ENCODE results near the gene ANKRD9. TPM values are rescaled to one million over a fixed set of nuclear protein-coding genes. Genes with fewer than 3 reads are reported as not detected.

ANKRD9 gene
- total and polyA plus RNA-seq, 9 of the 15 experiments (the other 6 are each of a cell fraction or from before 2014, with no cell fraction given) = 0.04 to 32.9 (median 5.3) TPM

DNA sequence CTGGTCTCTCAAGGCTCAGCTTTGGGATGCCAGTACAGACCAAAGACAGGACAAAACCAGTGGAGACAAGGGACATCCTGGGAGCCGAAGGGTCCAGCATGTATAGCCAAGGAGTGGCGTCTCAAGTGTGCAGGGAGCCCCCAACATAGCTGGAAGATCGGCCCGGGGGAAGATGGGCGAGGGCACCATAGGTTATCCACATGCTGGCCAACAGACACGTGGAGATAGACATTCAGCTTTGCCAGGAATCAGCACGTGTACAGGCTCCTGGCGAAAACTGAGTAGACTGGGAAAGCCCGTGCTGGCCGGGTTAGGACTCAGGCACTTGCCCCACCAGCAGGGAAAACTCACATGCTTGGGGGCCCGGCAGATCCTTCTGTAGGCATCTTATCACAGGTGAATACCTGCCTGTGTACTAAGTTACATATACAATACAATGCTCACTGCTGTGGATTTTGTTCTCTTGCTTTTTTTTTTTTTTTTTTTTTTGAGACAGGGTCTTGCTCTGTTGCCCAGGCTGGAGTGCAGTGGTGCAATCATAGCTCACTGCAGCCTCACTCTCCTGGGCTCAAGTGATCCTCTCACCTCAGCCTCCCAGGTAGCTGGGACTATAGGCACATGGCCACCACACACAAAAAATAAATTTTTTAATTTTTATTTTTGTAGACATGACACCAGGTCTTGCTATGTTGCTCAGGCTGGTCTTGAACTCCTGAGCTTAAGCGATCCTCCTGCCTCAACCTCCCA, 5.6 kb upstream of the ANKRD9 start:
- BruUV-seq (replicated peaks) = no TSS peak

More for the DNA sequence above, 5.6 kb upstream of the ANKRD9 start:
- POLR2A ChIA-PET = interaction anchor here (0.7 kb wide), 1 partner anchor 13 kb away, joined by 4 read pairs; no protein-coding TSS in a partner anchor
- H3K27ac ChIP-seq (ENCODE audit: extremely low read depth, low read depth, low read length) = no peak overlapping the region
- H3K36me3 ChIP-seq (ENCODE audit: control insufficient read depth, insufficient read depth, low read length) = no peaks in the 10 kb centered on the region
- CTCF ChIA-PET (ENCODE audit: low intra/inter-chr PET ratio) = interaction anchor here (2.8 kb wide), 1 partner anchor 77 kb away, joined by 38 read pairs; no protein-coding TSS in a partner anchor
- H2AFZ ChIP-seq (ENCODE audit: low read depth, low read length) = no peak overlapping the region
- H3K9me3 ChIP-seq (replicated peaks; ENCODE audit: control insufficient read depth, insufficient read depth, low read depth, low read length) = no peaks in the 10 kb centered on the region
- H3K4me3 ChIP-seq = no peak overlapping the region
- 58% methylated on average over 9 of the region's 12 CpGs for WGBS (ENCODE audit: insufficient coverage, low coverage, missing lambda C conversion rate)
- ATAC-seq = no peak
- no peaks in the 10 kb centered on the region for H3K79me2 ChIP-seq (ENCODE audit: control insufficient read depth, insufficient read depth, low read length)
- no peak for DNase-seq (ENCODE audit: extremely low read depth in 1 of 4, low spot score in 3 of 4)
- intact Hi-C loops (cut with micrococcal nuclease) (loop anchor here (5.0 kb wide), 1 partner anchor 198 kb away; the partner anchor contains the start of gene ZNF839), in situ Hi-C loops (cut with MboI) (loop anchor here (5.0 to 25.0 kb wide), 3 partner anchors 73 to 397 kb away; partner anchors contain the start of gene AMN)
- no peak for FAIRE-seq
- 0 out of 4 replicates have a peak overlapping the region, but pooled peaks of 1 of the 2 experiments have one; percentile 20 for H3K9ac ChIP-seq (ENCODE audit: insufficient read depth in 1 of 2, low read depth in 2 of 2, low read length in 2 of 2)
- peaks cover 8 to 41% of the 10 kb centered on the region in 2 experiments; a peak in 4 of 5 replicates for H3K4me1 ChIP-seq (replicated peaks in 1 of 2; ENCODE audit: control insufficient read depth in 2 of 2, insufficient read depth in 2 of 2, low read length in 2 of 2)
- TF ChIP-seq ZNF121 (CRISPR knock-in tag; conservative IDR thresholded peaks at IDR 0.05) (peak; percentile 94), CHAMP1 (IDR thresholded peaks at IDR 0.05) (no peak), ZNF584 (CRISPR knock-in tag; IDR thresholded peaks at IDR 0.05; ENCODE audit: low read depth) (no peak), TAF15 (IDR thresholded peaks at IDR 0.05; ENCODE audit: low read depth, low read length) (no peak)
- H3K9me1 ChIP-seq (ENCODE audit: control insufficient read depth, insufficient read depth, low read length) = no peaks in the 10 kb centered on the region
- no peak overlapping the region for H3K4me2 ChIP-seq (ENCODE audit: insufficient read depth, low read length)
- H4K20me1 ChIP-seq (replicated peaks; ENCODE audit: control insufficient read depth, insufficient read depth, low read length) = no peaks in the 10 kb centered on the region
- no peaks in the 10 kb centered on the region for H3K27me3 ChIP-seq (ENCODE audit: control insufficient read depth in 2 of 2, insufficient read depth in 2 of 2, low read length in 2 of 2)
